HG03025 (cell line): ENCODE measurements around the gene AMDHD2.

Source experiments
- ATAC-seq: cut with Tn5 transposase; IDR thresholded peaks from one replicate; pipeline ENCODE4 v1.9.1; 2021; ENCODE audit warnings: mild to moderate bottlenecking, moderate library complexity; ENCODE audit not compliant: unreplicated experiment, low FRiP score

AMDHD2 gene

GRCh38 chr16:2515180-2515851 lies 4.9 kb upstream of the AMDHD2 start:
- ATAC-seq: no peak

- ATAC-seq: no peak
These were observed 3.6 kb upstream of the AMDHD2 start for GRCh38 chr16:2516391-2517240.

- ATAC-seq: no peak
These were observed 2.1 kb upstream of the AMDHD2 start for GRCh38 chr16:2517954-2518605.

GRCh38 chr16:2518823-2519710 lies 1.1 kb upstream of the AMDHD2 start:
- ATAC-seq: no peak

GRCh38 chr16:2519711-2520080 lies 475 bp upstream of the AMDHD2 start:
- no peak for ATAC-seq

- no peak for ATAC-seq
These were observed 787 bp downstream of the AMDHD2 start for GRCh38 chr16:2520784-2521531.

- ATAC-seq: no peak
These were observed 3.6 kb downstream of the AMDHD2 start for GRCh38 chr16:2523801-2524231.

GRCh38 chr16:2524339-2524938 lies 4.3 kb downstream of the AMDHD2 start:
- ATAC-seq: no peak

GRCh38 chr16:2526135-2526534 lies 6.0 kb downstream of the AMDHD2 start:
- no peak for ATAC-seq

- no peak for ATAC-seq
These were observed 7.1 kb downstream of the AMDHD2 start for GRCh38 chr16:2527071-2527783.

- ATAC-seq: no peak
These were observed 7.6 kb downstream of the AMDHD2 start for GRCh38 chr16:2527784-2528100.

- no peak for ATAC-seq
These were observed 8.2 kb downstream of the AMDHD2 start for GRCh38 chr16:2528161-2529060.

GRCh38 chr16:2529061-2529931 lies 9.1 kb downstream of the AMDHD2 start:
- no peak for ATAC-seq

GRCh38 chr16:2529961-2530628 lies 9.9 kb downstream of the AMDHD2 start:
- ATAC-seq: no peak

GRCh38 chr16:2530629-2531318 lies 10.6 kb downstream of the AMDHD2 start:
- ATAC-seq: no peak

GRCh38 chr16:2531371-2531695 lies 11.2 kb downstream of the AMDHD2 start, which contains the start of gene CEMP1:
TSS of gene CEMP1 (minus strand) at chr16:2531408. CDS start at chr16:2531073, 335 bp downstream.
- ATAC-seq: peak; percentile 8
